ENCODE measurements around the gene SLC25A21.
"Not testable (repeated sequence)": the region's sequence is repeated elsewhere in the genome, so short reads cannot be mapped to it uniquely, and the experiment has no call there.

The SLC25A21 gene

DNA sequence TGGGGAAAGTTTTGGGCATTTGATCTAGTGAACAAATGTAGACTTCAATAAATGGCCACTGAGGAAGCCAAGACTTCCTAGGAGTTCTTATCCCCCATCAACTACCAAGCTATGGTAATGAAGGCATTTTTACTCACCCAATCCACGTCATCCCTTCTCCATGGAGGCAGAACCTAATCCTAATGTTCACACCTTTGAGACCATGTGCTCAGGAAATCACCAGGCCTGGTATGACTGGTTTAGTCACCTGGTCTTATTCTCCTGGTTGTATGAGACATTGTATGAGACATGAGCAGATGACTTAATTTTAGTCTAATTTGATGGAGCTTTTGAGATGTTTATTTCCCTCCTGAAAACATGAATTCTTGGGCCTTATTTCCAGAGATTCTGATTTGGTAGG lies 422.2 kb downstream of the SLC25A21 start:
- DNase-seq = no peak

DNA sequence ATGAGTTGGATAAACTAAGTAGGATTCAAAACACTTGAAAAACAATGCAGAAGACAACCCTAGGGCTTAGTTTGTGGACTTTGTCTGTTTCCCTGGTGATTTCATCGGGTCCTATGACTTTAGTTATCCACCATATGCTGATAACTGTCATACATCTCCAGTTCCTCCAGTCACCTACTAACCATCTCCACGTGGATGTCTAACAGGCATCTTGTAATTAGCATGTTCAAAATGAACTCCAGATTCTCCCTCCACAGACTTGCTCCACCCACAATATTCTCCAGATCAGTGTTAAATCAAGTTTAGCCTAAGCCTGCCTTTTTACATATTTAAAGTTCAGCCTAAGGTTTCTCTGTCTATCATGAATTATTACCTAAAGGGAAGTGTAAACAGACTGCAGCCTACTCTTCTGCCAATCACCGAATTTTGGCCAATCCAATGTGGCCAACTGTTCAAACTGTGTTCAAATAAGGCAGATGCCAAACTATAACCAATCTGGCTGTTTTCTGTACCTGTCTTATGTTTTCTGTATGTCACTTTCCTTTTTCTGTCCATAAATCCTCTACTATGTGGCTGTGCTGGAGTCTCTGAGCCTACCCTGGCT lies 423.7 kb downstream of the SLC25A21 start:
- DNase-seq = no peak

DNA sequence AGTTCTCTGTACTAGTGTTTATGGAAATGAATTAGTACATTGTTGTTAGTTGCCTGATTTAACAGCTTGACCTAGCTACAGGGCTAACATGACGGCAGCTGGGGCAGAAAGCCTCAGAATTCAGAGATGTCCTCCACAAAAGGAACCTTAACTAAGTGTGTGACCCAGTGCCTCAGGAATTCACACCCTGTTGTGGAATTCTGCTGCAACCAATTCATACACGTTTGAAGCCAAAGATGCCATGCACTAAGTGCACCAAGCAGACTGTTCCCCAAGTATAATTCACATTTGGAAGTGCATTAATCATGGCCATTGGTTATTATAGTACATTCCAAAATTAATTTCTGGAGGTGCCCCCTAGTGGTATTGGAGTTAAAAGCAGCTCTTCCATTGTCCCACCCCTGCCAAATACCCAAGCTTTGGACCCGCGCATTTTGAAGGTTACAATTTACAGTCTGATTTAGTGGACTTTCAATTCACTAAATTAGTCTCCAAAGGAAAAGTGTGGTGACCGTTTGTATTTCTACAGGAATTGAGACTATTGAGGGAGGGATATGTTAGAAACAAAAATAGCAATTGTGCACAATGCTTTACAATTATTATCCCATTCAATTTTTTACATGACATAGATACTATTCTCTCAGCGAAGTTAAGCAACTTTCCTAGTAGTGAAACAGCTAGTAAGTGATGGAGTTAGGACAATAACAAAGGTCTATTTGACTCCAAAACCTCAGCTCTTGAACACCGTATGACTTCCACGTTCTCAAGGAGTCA lies 424.8 kb downstream of the SLC25A21 start:
- DNase-seq = no peak

DNA sequence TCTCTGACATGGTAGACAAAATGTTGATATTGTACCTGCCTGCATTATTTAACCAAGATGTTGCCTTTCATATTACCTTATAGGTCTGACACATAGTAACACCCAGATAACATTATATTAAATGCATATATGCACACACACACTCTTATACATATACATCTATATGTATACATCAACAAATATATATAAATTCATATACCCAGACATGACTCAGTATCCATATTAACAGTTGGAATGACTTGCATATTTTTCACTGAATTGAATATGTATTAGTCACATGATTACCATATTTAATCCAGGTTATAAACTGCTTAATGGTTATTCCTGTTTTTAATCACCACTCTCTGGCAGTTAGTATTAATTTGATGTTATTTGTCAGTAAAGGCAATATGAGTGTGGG lies 425.5 kb downstream of the SLC25A21 start:
- no peak for DNase-seq

DNA sequence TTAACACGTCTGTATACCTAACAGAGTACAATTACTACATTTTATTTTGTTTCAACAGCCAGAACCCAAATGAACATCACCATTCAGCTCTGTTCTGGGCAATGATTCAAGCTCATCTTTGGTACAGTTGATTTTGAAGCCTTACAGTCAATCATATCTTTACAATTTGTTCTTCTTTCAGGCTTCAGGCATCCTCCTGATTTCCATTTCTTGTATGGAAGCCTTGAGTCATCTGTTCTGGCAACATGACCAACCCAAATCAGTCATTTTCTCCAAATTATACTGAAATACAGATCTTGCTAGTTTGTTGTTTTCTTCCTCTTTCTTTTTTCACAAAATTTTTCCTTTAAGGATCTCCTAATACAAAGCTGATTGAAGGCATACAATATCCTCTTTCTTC lies 430.5 kb downstream of the SLC25A21 start:
- DNase-seq = no peak

DNA sequence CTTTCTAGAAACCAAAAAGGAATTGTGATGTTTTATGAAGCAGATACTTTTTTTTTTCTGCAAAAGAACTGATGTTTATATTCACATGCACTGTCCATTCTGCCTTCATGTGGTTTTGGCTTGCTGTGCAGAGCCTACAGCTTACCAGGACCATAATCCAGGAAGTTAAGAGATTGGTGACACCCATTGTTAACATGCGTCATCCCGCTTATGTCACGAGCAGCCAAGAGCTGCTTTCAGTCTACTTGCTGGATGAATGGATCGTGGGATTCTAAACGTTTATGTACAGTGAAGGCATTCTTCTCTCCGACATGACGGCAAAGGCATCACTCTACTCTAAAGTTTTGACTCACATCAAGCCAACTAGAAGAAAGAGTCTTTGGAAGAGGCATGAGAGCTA lies 434.1 kb downstream of the SLC25A21 start:
- DNase-seq = no peak

DNA sequence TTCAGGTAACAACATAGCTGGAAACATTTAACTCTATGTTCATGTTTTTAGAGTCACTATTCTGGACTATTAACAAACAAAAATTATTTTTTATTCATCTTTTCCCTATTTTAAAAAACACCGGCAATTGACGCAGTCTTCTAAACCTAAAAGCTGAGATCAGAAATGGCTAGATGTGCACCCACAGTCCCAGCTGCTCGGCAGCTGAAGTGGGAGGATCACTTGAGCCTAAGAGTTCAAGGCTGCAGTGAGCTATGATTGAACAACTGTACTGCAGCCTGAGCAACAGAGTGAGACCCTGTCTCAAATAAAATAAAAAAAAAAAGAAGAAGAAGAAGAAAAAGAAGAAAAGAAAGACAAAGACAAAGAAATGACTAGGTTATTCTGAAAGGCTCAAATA lies 446.3 kb downstream of the SLC25A21 start:
- DNase-seq = no peak

DNA sequence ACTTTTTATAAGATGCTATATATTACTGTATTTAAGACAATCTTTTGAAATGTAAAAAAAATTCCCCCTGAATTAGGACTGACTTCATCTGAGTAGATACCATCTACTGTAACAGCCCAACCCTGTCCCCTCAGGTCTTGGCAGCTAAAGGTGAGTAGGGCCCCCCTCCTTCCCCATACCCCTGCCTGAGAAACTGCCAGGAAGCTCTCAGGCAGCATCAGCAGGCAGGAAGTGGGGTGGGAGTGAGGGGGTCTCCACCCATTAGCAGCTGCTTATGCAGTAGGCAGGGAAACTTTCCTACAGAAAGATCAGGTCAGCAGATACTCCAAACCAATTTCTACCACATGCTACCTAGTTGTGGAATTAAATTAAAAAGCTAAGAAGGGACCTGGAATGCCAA lies 448.2 kb downstream of the SLC25A21 start:
- DNase-seq = no peak

DNA sequence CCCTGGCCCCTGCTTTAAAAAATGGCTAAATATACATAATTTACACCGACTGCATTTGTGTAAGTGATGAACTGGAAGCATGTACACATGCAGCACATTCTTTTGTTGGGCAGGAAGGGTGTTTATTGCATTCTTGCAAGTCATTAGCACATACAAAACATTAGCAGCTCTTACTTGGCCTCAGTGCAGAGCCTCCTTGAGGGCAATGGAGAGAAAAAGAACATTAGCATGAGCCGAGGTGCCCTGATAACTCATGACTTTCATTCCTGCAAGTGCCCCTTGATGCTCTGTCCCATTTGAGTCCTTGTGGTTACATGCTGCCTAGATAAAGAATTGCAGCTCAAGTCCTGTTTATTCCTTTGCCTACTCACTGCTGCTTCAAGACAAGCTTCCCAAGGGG lies 448.9 kb downstream of the SLC25A21 start:
- no peak for DNase-seq

DNA sequence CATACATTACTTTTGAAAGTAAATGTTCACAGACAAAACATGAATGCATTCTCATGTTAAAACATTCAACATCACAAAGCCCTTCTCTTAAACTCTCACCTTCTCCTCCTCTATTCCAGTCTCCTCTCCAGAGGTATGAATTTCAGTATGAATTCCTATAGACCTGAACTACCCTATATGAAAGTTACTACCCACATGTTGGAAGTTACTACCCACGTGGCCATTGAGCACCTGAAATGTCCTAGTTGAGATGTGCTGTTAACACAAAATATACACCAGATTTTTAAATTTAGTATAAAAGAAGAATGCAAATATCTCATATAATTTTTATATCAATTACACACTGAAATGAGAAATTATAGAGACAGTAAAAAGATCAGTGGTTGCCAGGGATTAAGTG lies 450.5 kb downstream of the SLC25A21 start:
- no peak for DNase-seq

DNA sequence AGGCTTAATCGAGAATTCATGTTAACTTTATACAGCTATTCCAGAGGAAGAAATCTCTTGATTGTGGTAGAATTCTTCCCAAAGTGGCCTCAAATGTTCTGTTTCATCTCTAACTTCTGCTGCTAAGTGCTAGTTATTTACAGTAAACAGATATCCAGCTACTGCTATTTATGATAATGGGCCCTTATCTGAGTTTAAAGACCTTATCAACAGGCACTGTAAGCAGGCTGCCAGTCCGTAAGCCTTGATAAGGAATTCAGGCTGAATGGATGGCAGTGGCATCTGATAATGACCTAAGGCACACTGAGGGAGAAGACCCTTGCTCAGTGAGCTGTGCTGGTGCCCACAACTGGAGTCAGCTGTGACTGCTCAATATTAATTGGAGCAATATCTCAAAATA lies 451.7 kb downstream of the SLC25A21 start:
- DNase-seq = no peak

DNA sequence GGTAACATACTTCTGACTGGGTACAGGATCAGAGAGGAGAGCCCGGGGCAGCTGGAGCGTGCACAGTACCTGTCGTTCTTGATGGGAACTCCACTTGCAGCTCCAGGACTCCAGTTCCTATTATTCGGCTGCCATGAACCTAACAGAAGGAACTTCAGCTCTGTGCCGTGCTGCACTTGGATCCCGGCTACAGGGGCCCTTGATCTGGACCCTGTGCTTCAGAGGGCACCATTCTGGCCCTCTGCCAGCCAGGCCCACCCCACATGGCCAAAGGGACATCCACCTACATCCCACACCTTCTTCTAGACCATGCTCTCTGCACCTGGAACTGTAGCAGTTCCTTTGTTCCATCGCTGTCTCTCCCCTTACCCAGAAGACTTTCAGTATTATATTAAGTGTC lies 452.6 kb downstream of the SLC25A21 start:
- DNase-seq = no peak

DNA sequence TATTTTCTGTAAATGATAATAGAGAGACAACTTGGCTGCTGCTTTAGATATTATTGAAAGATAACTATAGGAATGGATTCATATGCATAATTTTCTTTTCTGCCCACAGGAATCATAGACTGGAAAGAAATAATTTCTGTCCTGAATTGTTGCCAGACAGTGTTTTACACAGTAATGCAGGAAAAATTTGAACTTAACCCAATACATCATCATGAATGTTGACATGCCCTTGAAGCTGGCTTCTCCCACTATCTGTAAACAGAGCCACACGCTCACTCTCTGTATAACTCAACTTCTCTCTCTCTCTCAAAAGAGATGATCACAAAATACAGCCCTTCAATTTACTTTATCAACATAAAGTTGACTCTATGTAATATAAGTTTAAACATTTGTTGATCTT lies 454.2 kb downstream of the SLC25A21 start:
- no peak for DNase-seq

DNA sequence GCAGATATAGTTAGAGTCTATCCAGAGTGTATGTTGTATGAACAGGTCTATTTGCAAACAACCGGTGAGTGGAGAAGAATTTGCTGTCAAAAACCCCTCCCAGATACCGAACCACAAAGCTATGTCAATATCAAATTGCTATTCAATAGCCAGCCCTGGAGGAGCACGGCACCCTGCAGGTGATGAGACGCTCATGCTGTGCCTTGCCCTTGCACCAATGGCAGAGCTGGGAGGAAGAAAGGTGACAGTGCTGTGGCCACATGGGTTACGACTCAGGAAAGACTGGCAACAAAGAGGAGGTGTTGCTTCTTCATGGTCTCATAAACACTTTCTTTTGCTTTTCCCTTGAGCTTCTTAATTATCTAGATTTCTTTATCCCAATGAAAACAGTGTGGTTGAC lies 455.0 kb downstream of the SLC25A21 start:
- DNase-seq = no peak

DNA sequence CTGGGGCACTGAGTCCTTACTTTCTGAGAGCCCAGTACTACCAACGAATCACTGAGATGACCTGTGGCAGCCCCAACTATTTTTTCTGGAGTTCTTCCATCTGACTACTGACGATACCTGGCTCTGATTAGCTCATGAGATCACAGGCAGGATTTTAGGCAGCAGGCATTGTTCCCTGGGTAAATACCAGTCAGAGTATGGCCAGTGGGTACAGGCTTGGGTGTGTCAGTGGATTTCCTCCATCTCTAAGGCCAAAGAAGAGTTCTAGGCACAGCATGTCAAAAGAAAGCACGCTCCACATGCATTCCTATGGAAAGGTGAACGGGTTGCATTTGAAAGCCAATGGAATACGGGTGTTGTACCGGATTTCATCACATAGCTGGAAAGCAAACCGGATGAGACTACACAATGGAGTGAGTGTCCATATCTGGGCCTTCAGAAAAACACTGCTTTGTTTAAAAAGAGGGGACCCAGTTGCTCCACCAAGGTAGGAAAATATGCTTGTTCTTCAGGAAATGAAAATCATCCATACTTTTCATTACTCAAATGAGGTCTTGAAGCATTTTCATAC lies 455.7 kb downstream of the SLC25A21 start:
- no peak for DNase-seq

DNA sequence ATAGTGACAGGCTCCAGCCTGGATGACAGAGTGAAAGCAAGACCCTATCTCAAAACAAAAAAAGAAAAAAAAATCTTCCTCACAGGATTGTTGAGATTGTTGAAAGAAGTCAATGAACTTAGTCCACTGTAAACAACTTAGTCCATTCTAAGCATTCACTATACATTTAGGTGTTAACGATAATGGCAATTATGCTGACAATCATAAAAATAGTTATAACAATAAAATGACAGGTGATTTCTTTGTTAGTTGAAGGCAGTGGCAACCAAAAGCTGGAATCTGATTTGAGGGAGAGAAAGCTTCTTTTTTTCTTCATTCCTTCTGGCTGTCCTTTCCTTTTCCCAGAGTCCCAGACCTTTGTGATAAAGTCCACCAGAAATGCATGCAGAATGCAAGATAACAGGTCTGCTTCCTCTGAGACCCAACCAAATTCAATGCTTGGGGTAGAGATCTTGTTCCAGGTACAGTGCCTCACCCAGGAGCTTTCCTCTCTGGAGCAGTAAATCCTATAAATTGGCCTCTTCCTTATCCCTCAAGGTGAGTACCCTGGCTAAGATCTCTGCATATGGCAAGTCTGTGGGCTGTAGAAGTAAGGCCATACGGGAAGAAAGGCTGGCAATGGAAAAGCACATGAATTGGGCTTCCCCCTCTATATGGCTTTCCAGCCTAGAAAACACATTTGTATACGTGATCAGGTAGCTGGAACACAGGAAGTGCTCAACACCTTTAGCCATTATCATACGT lies 458.3 kb downstream of the SLC25A21 start:
- DNase-seq = no peak

DNA sequence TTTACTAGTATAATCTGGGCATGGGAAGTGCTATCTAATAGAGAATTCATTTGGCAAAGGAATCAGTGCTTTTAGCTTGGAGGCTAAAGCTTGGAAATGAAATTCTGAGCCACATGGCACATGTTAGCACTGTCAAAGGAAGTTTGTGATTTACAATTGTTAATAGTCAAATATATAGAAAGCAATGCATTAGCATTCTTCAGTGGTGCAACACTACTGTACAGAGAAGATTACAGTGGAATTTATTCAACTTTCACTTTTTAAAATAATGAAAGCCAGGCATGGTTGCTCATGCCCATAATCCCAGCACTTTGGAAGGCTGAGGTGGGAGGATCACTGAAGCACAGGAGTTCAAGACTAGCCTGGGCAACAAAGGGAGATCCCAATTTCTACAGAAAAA lies 464.8 kb downstream of the SLC25A21 start:
- DNase-seq = no peak

DNA sequence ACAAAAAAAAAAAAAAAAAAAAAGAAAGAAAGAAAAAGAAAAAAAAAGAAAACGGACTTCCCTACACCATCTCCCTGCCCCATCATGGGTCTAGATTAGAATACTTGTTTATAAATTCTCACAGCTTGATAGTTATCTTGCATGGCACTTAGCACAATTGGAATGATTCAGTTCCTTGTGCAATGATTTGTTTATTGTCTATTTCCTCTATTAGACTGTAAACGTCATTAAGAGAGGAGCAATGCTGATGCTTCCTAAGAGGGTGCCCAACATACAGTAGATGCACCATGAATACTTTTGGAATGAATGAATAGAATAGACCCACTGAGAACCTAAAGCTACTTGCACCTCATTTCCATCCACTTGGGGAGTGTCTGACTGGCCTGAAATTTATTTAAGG lies 469.9 kb downstream of the SLC25A21 start:
- DNase-seq = no peak

DNA sequence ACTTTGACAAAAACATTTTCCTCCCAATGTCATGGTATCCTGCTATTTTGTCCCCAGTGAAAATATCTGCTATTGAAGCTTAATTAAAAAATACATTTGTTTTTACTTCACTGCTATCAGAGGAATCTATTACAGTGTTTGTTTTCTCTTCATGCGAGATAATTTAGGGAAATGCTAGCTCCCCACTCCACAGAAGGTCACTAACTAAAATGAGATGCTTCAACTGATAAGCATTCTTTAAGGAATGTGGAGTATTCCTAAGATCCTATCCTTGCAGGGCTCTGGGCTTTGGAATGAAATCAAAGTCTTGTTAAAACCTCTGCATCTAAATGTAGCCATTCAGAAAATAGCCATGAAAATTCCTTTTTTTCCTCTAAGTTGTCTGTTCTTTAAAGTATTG lies 471.3 kb downstream of the SLC25A21 start:
- DNase-seq = no peak

DNA sequence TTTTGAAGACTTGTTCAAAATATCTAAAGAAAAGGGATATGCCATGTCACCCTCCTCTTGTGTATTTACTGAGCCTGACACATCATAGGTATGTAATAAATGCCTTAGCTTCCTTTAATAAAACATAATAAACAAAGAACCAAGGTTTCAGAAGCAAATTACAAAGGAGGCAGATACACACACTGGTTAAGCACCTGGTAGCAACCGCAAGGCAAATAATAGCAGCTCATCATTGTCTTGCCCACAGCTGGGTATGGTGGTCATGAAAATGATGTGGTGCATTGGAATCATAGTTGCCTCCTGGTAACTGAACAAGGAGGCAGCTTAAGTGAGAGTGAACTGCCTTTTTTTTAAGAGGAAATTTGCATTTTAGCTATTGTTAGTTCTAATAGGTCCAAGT lies 471.8 kb downstream of the SLC25A21 start:
- DNase-seq = no peak

DNA sequence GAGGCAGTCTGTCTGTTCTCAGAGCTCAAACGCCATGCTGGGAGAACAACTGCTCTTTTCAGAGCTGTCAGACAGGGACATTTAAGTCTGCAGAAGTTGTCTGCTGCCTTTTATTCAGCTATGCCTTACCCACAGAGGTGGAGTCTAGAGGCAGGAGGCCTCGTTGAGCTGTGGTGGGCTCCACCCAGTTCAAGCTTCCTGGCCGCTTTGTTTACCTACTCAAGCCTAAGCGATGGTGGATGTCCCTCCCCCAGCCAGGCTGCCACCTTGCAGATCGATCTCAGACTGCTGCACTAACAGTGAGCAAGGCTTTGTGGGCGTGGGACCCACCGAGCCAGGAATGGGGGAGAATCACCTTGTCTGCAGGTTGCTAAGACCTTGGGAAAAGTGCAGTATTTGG lies 473.0 kb downstream of the SLC25A21 start:
- DNase-seq = not testable (repeated sequence)

DNA sequence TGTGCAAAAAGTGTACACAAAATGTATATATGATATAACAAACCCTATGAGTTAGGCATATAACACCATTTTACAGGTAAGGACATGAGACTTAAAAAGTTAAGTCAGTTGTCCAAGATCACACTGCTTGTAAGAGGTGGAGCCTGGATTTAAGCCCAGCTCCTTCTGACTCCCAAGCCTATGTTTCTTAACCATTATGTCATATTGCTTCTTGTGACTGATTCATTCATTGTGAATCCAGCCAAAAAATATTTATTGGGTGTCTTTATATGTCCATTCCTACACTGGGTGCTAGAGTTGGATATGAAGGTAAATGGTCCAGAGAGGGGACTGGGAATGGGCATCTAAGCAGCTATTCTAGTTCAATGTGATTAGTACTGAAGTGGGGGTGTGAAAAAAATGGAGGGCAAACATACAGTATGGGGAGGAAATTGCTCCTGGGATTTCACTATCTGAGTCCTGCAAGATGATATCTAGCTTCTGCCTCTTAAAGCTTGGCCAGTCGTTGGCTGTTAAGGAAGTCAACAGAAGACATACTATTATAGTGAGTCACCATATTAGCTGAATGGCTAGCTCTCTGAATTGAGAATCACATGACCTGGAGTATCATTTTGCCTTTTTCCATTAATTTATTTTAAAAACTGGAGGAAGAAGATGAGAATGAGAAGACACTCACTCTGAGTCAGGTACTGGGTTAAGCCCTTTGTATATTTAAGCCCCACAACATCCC lies 481.9 kb downstream of the SLC25A21 start:
- no peak for DNase-seq

DNA sequence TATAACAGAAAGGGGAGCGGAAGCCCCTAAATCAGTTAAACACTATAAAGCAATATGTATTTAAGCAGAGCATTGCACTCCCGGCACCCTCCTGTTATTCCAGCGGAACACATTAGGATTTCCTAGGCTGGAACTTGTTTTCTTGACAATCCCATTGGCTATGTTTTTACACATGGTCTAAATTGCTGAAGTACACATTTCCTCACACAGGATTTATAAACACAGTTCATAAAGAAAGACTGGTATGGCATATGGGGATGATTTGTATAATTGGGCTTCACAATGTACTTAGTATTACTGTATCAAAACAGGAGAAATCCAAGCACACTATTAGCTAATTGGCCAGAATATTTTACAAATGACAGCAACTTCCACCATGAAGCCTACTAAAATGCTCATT lies 487.5 kb downstream of the SLC25A21 start:
- DNase-seq = no peak
